Mammary epithelial cell (primary cell): ENCODE measurements around the gene CRYBG3.

Experiments
- EZH2 ChIP-seq: IDR thresholded peaks from 2 replicates; pipeline ENCODE4 v1.6.1; 2012; ENCODE audit warnings: low read length, inconsistent platforms, borderline replicate concordance
- TF ChIP-seq, protein P1 (sequence below), 2 donors: IDR thresholded peaks in 1 of 2; conservative IDR thresholded peaks in 1 of 2; 2 replicates each; pipeline ENCODE4 v1.5.1; 2011 to 2012; ENCODE audit warnings: inconsistent platforms in 2 of 2, low read length in 2 of 2, mild to moderate bottlenecking in 2 of 2, control low read depth in 1 of 2, low read depth in 1 of 2; ENCODE audit not compliant: insufficient read depth in 1 of 2; ENCODE audit errors: extremely low read depth in 1 of 2

DNA sequence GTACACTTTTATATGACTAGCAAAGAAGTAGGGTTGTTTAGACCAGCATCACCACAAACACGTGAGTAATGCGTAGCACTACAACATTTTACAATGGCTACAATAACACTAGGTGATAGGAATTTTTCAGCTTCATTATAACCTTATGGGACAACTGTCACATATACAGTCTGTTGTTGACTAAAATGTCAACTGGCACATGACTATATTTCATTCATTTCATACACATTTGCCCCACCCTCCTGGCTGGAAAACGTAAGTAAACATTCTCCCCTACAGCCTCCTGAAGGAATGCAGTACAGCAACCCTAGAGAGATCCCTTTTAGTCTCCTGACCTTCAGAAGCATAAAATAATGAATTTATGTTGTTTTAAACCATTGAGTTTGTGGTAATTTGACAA, 134.2 kb downstream of the CRYBG3 start:
- TF ChIP-seq, protein P1, sequence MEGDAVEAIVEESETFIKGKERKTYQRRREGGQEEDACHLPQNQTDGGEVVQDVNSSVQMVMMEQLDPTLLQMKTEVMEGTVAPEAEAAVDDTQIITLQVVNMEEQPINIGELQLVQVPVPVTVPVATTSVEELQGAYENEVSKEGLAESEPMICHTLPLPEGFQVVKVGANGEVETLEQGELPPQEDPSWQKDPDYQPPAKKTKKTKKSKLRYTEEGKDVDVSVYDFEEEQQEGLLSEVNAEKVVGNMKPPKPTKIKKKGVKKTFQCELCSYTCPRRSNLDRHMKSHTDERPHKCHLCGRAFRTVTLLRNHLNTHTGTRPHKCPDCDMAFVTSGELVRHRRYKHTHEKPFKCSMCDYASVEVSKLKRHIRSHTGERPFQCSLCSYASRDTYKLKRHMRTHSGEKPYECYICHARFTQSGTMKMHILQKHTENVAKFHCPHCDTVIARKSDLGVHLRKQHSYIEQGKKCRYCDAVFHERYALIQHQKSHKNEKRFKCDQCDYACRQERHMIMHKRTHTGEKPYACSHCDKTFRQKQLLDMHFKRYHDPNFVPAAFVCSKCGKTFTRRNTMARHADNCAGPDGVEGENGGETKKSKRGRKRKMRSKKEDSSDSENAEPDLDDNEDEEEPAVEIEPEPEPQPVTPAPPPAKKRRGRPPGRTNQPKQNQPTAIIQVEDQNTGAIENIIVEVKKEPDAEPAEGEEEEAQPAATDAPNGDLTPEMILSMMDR (conservative IDR thresholded peaks at IDR 0.05 in 1 of 2, IDR thresholded peaks at IDR 0.05 in 1 of 2; ENCODE audit: extremely low read depth in 1 of 2, insufficient read depth in 1 of 2, low read depth in 1 of 2, low read length in 2 of 2) = no peak
- no peak for TF ChIP-seq EZH2
